ENCODE data around the gene CFAP61.
A peak's percentile ranks its signal among the peaks of the same experiment; 100 is the strongest.
"Not testable (repeated sequence)": the region's sequence is repeated elsewhere in the genome, so short reads cannot be mapped to it uniquely, and the experiment has no call there.

Gene CFAP61

GRCh38 chr20:20237093-20237959 lies 185.0 kb downstream of the CFAP61 start:
- DNase-seq = peak; percentile 73

- DNase-seq = no peak
Measured at GRCh38 chr20:20241976-20242375, 189.6 kb downstream of the CFAP61 start.

GRCh38 chr20:20244384-20244783 lies 192.1 kb downstream of the CFAP61 start:
- not testable (repeated sequence) for DNase-seq

- DNase-seq = no peak
Measured at GRCh38 chr20:20246996-20247633, 194.8 kb downstream of the CFAP61 start.

- DNase-seq = no peak
Measured at GRCh38 chr20:20248620-20249200, 196.4 kb downstream of the CFAP61 start.

- DNase-seq = no peak
Measured at GRCh38 chr20:20251317-20251716, 199.0 kb downstream of the CFAP61 start.

- no peak for DNase-seq
Measured at GRCh38 chr20:20251836-20252235, 199.5 kb downstream of the CFAP61 start.

GRCh38 chr20:20253039-20253743 lies 200.9 kb downstream of the CFAP61 start:
- no peak for DNase-seq

GRCh38 chr20:20253744-20254330 lies 201.5 kb downstream of the CFAP61 start:
- no peak for DNase-seq

- DNase-seq = peak; percentile 15
Measured at GRCh38 chr20:20255099-20255498, 202.8 kb downstream of the CFAP61 start.

- peak; percentile 6 for DNase-seq
Measured at GRCh38 chr20:20259533-20259932, 207.2 kb downstream of the CFAP61 start.

GRCh38 chr20:20261159-20261558 lies 208.8 kb downstream of the CFAP61 start:
- DNase-seq = peak; percentile 40

GRCh38 chr20:20265210-20265609 lies 212.9 kb downstream of the CFAP61 start:
- DNase-seq = no peak

- DNase-seq = no peak
Measured at GRCh38 chr20:20266552-20266951, 214.2 kb downstream of the CFAP61 start.

GRCh38 chr20:20267685-20268370 lies 215.5 kb downstream of the CFAP61 start:
- no peak for DNase-seq

- no peak for DNase-seq
Measured at GRCh38 chr20:20271271-20271670, 218.9 kb downstream of the CFAP61 start.

GRCh38 chr20:20272686-20273085 lies 220.4 kb downstream of the CFAP61 start:
- no peak for DNase-seq

- no peak for DNase-seq
Measured at GRCh38 chr20:20273286-20273685, 221.0 kb downstream of the CFAP61 start.

GRCh38 chr20:20274821-20275220 lies 222.5 kb downstream of the CFAP61 start:
- DNase-seq = no peak

- no peak for DNase-seq
Measured at GRCh38 chr20:20275636-20276035, 223.3 kb downstream of the CFAP61 start.

- no peak for DNase-seq
Measured at GRCh38 chr20:20276811-20277530, 224.6 kb downstream of the CFAP61 start.
